G401.6 (cell line): Measurements from ENCODE around the gene TMEFF2.
"Not testable (repeated sequence)": the region's sequence is repeated elsewhere in the genome, so short reads cannot be mapped to it uniquely, and the experiment has no call there.

Experiments used
- FAIRE-seq: peaks from 2 replicates; lab custom pipeline; 2012; peaks lifted over from hg19 to GRCh38; lab: Jason Lieb, UNC

TMEFF2 gene

GRCh38 chr2:192127434-192127833, 67.3 kb downstream of the TMEFF2 start:
- no peak for FAIRE-seq

DNA sequence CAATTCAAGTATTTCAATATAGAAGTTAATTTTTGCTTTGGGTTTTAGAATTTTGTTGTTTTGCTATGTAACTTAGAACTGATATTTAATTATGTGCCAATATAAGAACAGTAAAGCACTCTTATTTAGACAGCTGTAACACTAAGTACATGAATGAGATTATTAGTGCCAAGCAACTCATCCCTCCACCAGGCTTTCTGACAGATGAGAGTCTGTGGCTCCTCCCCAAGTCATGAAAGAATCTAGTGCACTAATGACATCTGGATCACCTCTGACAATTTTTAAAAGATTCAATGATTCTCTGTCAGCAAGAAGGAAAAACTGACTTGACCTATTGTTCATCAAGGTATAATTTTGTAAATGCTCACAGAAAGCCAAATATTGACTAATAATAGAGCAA, 67.8 kb downstream of the TMEFF2 start:
- FAIRE-seq: no peak

- no peak for FAIRE-seq
These were observed 68.3 kb downstream of the TMEFF2 start for GRCh38 chr2:192126426-192126825.

DNA sequence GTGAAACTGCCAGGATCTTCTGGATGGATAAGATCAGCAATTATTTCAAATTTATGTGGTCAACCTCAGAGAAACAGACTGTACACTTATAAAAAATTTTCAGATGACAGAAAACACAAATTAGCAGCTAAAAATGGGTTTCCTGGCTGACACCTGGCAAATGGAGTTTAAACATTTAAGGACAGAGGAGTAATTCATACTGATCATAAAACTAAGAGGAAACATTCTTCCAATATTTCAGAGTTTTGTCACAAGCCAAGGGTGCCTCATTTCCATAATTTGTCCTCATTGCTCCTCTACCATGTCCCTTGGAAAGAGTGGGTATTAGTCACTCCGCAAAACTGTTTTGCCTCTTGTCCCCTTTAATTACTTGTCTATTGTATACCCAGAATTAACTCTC, 70.2 kb downstream of the TMEFF2 start:
- FAIRE-seq: no peak

- FAIRE-seq: no peak
These were observed 70.9 kb downstream of the TMEFF2 start for GRCh38 chr2:192123847-192124246.

DNA sequence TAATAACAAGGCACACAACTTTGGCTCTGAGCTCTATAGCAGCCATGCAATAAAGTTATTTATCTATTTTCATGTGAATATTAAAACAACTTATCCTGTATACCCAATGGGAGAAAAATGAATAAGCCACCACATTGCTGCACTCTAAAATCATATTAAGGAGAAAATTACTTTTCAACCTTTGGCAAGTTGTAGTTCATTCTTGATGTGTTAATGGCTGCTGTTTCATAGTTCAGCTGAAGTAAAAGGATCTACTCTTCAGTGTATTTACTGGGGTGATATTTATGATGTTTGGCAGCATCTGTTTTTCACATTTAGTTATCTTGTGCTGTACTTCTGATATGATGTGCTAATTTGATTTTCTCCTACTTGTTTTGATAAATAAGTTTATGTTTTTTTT, 71.8 kb downstream of the TMEFF2 start:
- FAIRE-seq: no peak

DNA sequence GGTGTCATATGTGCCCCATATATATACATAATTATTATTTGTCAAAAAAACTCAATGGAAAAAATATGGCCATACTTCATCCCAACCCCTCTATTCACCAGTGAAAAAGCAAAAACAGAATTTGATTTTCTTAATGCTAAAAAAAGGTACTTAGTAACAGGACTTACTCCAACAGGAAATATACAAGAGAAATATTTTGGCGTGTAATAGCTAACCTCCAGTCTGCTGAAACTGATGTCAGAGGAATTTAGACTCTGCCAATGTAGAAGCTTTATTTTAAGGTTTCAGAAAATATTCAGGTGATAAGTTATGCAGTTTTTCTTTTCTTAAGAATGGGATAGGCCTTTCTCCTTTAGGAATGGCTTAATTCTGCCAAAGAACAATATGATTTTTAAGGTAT, 72.6 kb downstream of the TMEFF2 start:
- no peak for FAIRE-seq

- FAIRE-seq: no peak
These were observed 75.2 kb downstream of the TMEFF2 start for GRCh38 chr2:192119536-192119935.

DNA sequence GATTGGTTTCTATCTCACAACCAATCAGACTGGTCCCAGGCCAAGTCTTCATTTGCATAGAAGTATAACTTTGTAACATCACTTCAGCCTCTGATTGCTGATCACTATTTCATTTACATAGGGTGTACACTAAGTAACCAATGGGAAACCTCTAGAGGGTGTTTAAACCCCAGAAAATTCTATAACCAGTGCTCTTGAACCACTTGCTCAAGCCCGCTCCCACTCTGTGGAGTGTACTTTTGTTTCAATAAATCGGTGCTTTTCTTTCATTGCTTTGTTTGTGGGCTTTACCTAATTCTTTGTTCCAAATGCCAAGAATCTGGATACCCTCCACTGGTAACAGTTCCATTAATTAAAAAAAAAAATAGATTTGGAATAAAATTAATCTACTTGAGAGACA, 77.0 kb downstream of the TMEFF2 start:
- no peak for FAIRE-seq

DNA sequence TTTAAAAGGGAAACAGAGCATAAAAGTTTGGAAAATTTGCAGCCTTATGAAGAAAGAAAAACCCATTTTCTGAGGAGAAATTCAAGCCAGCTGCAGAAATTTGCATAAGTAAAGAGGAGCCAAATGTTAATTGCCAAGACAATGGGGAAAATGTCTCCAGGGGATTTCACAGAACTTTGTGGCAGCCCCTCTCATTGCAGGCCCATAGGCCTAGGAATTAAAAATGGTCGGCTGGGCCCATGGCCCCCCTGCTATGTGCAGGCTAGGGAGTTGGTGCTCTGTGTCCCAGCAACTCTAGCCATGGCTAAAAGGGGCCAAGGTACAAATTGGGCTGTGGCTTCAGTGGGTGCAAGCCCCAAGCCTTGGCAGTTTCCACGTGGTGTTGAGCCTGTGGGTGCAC, 83.2 kb downstream of the TMEFF2 start:
- not testable (repeated sequence) for FAIRE-seq

- FAIRE-seq: no peak
These were observed 95.0 kb downstream of the TMEFF2 start for GRCh38 chr2:192099742-192100141.

DNA sequence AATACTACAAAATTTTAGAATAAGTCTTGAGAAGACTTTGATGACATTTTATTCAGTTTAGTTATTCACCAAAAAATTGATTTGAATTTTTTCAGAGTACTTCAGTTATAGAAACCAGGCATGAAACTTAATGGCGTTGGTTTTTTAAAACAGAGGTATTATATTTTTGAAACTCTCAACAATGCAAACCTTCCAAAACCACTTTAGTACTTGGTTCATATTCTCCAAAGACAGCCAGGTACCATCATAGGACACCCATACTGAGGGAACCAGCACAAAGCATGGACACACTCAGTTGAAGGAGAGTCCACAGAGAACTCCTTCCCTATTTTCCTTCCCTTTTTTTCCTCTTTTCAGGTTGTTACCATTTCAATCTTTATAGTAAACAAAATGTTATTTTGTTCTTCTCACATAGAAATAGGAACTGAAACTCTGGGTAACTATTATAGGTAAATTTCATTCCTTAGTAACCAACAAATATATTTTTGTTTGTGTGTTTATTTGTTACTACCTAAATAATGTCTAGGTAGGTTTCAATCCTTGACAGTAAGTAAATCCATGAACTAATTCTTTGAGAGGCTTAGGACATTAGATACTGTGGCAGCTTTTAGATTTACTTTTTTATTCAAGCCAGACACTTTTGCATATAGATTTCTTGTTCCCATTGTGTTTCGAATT, 95.8 kb downstream of the TMEFF2 start:
- no peak for FAIRE-seq

GRCh38 chr2:192091476-192091875, 103.3 kb downstream of the TMEFF2 start:
- no peak for FAIRE-seq

- no peak for FAIRE-seq
These were observed 103.8 kb downstream of the TMEFF2 start for GRCh38 chr2:192090911-192091310.

GRCh38 chr2:192087398-192087958, 107.3 kb downstream of the TMEFF2 start:
- FAIRE-seq: no peak

- no peak for FAIRE-seq
These were observed 112.6 kb downstream of the TMEFF2 start for GRCh38 chr2:192082121-192082520.

- not testable (repeated sequence) for FAIRE-seq
These were observed 114.6 kb downstream of the TMEFF2 start for GRCh38 chr2:192080096-192080495.

DNA sequence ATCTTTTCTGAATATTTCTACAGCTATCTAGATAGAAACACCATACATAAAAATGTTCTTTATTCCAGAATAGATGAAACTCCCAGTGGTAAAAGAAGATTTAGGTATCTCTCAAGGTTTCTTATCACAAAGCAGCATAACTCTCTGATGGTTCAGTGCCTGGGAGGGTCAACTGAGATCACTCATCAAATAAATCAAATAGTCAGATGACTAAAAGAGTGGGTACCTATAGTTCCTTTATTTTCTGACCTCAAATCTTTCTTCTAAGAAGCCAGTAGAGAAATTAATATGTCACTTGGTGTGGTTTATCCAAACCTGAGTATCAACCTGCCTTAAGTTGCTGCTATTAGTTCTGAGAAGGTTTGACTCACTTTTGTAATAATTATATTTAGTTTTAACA, 120.9 kb downstream of the TMEFF2 start:
- no peak for FAIRE-seq

- FAIRE-seq: no peak
These were observed 122.0 kb downstream of the TMEFF2 start for GRCh38 chr2:192072778-192073177.

GRCh38 chr2:192072261-192072660, 122.5 kb downstream of the TMEFF2 start:
- FAIRE-seq: no peak

GRCh38 chr2:192070099-192070498, 124.6 kb downstream of the TMEFF2 start:
- no peak for FAIRE-seq

DNA sequence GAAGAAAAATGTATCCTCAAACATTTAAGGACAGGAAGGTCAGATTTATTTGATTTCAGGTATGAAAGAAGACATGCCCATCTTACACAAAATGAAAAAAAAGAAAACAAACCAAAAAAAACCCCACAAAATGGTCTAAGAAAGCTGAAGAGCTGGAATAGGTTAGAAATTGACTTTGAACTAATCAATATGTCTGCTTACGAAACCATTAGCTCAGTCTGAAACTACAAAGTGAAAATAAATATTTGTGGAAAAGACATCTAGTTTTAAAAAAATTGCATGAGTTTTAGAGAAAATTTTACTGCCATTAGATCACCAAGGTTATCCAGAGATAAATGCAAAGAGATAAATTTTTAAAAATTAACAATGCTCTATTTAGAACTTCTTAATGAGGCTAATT, 125.3 kb downstream of the TMEFF2 start:
- no peak for FAIRE-seq

DNA sequence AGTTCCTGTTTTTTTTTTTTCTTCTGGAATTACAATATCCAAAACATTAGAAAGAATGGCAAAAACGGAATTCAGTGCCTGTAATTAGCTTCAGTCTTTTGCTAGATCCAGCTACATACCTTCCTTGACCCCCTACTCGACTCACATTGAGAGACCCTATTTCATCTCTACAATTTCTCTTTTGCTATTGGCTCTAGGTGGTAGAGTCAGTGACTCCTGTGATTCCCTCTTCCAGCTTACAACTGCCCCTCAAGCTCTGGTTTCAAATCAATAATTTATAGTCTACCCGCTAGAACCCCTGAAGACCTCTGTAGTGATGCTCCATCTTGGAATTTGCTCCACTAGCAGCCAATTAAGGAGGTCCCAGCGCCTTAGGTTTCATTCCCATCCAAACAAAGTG, 125.8 kb downstream of the TMEFF2 start:
- FAIRE-seq: no peak

- no peak for FAIRE-seq
These were observed 127.1 kb downstream of the TMEFF2 start for GRCh38 chr2:192067631-192068030.
